Effector memory CD8-positive, alpha-beta T cell (primary cell): ENCODE data around the gene COL4A6.
A peak's percentile ranks its signal among the peaks of the same experiment; 100 is the strongest.

ENCODE experiments used
- ATAC-seq: fragments of 150-1000 bp; cut with Tn5 transposase; replicated peaks from 2 replicates; pipeline ENCODE4 v1.10.0; 2021; ENCODE audit warnings: mild to moderate bottlenecking, moderate library complexity
- DNase-seq, 3 experiments: peaks; one replicate each; pipeline ENCODE4 v3.0.0; 2021
- H3K27ac Mint-ChIP-seq, 2 donors: one replicate each; pipeline ENCODE4 v1.8.0; 2022; ENCODE audit warnings: mild to moderate bottlenecking in 2 of 2, mixed read lengths in 2 of 2, moderate library complexity in 2 of 2
- H3K27me3 Mint-ChIP-seq, 2 donors: one replicate each; pipeline ENCODE4 v1.8.0; 2022; ENCODE audit warnings: mixed read lengths in 2 of 2
- H3K36me3 Mint-ChIP-seq: one replicate; pipeline ENCODE4 v1.8.0; 2022; ENCODE audit warnings: mild to moderate bottlenecking, moderate library complexity, mixed read lengths; ENCODE audit not compliant: insufficient read depth
- H3K4me1 Mint-ChIP-seq, 2 donors: one replicate each; pipeline ENCODE4 v1.8.0; 2022; ENCODE audit warnings: low read depth in 2 of 2, mixed read lengths in 2 of 2
- H3K4me3 Mint-ChIP-seq, 2 donors: one replicate each; pipeline ENCODE4 v1.8.0; 2022; ENCODE audit warnings: mild to moderate bottlenecking in 2 of 2, mixed read lengths in 2 of 2, moderate library complexity in 2 of 2
- H3K9me3 Mint-ChIP-seq, 2 donors: one replicate each; pipeline ENCODE4 v1.8.0; 2022; ENCODE audit warnings: mixed read lengths in 2 of 2

Gene COL4A6

GRCh38 chrX:108437349-108438109 is 693 bp downstream of the COL4A6 start:
- DNase-seq, result no peak
- Mint-ChIP-seq H3K27ac (no peak overlapping the region), H3K27me3 (peaks cover 5 to 28% of the 10 kb centered on the region in 2 donors), H3K4me1 (peaks cover 0 to 4% of the 10 kb centered on the region in 2 donors), H3K36me3 (no peaks in the 10 kb centered on the region), H3K9me3 (no peaks in the 10 kb centered on the region), H3K4me3 (peak overlapping the region in 1 of 2 donors; percentile 3)
- ATAC-seq, result no peak

GRCh38 chrX:108435261-108435660 is 3.0 kb downstream of the COL4A6 start:
- Mint-ChIP-seq H3K27me3 (peaks cover 0 to 22% of the 10 kb centered on the region in 2 donors), H3K27ac (no peak overlapping the region), H3K36me3 (no peaks in the 10 kb centered on the region), H3K4me3 (no peak overlapping the region), H3K9me3 (no peaks in the 10 kb centered on the region), H3K4me1 (peaks cover 0 to 2% of the 10 kb centered on the region in 2 donors)
- no peak for ATAC-seq
- DNase-seq, result no peak

DNA sequence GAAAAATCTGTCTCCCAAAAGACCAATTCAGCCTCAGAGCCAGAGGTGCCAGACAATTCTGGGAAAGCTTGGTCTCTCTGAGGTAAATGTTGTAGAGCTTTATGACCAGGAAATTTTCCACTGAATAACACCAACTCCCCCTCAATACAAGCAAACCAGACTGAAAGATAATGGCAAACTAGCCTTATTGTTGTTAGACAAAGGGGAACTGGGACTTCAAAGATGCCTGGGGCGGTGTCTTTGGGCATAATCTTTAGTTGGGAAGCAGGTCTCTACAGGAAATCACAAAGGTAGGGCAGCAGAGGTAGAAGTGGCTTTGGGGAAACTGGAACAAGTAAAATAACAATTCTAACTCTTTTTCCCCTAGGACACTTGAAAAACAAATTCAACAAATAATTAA is 12.0 kb downstream of the COL4A6 start:
- DNase-seq (no peak), ATAC-seq (no peak)
- Mint-ChIP-seq H3K27ac (no peak overlapping the region), H3K4me3 (no peak overlapping the region), H3K4me1 (no peaks in the 10 kb centered on the region), H3K36me3 (no peaks in the 10 kb centered on the region), H3K27me3 (no peaks in the 10 kb centered on the region), H3K9me3 (no peaks in the 10 kb centered on the region)

GRCh38 chrX:108420481-108420880 is 17.7 kb downstream of the COL4A6 start:
- DNase-seq (no peak), ATAC-seq (no peak)

DNA sequence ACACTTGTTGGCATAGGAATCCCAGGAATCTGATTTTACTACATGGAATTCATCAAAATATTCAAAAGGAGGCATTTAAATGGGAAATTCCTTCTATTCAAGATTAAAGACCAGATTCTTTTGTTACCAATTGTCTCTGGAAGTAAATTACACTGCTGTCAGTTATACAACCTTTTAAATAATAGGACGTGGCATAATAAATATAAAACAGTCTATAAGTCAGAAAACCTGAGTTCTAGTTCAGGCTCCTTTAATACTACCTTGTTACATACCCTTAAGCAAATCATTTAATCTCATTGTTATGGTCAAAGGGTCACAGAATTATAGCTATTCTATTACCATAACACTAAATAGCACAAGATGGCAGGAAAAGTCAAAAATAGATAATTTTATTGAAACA is 18.8 kb downstream of the COL4A6 start:
- H3K9me3 Mint-ChIP-seq, result no peaks in the 10 kb centered on the region
- no peak for ATAC-seq
- H3K4me1 Mint-ChIP-seq, result no peaks in the 10 kb centered on the region
- H3K36me3 Mint-ChIP-seq, result no peaks in the 10 kb centered on the region
- H3K27ac Mint-ChIP-seq, result no peak overlapping the region
- H3K4me3 Mint-ChIP-seq, result no peak overlapping the region
- DNase-seq, result no peak
- no peaks in the 10 kb centered on the region for H3K27me3 Mint-ChIP-seq

More at GRCh38 chrX:108420481-108420880, 17.7 kb downstream of the COL4A6 start:
- H3K9me3 Mint-ChIP-seq, result no peaks in the 10 kb centered on the region
- H3K27me3 Mint-ChIP-seq, result no peaks in the 10 kb centered on the region
- no peaks in the 10 kb centered on the region for H3K4me1 Mint-ChIP-seq
- H3K4me3 Mint-ChIP-seq, result no peak overlapping the region
- H3K27ac Mint-ChIP-seq, result no peak overlapping the region
- no peaks in the 10 kb centered on the region for H3K36me3 Mint-ChIP-seq

GRCh38 chrX:108417257-108417656 is 21.0 kb downstream of the COL4A6 start:
- no peaks in the 10 kb centered on the region for H3K4me1 Mint-ChIP-seq
- H3K36me3 Mint-ChIP-seq, result no peaks in the 10 kb centered on the region
- H3K9me3 Mint-ChIP-seq, result no peaks in the 10 kb centered on the region
- no peak overlapping the region for H3K27ac Mint-ChIP-seq
- ATAC-seq (no peak), DNase-seq (no peak)
- no peaks in the 10 kb centered on the region for H3K27me3 Mint-ChIP-seq
- H3K4me3 Mint-ChIP-seq, result no peak overlapping the region

- ATAC-seq (no peak), DNase-seq (no peak)
- Mint-ChIP-seq H3K27me3 (no peaks in the 10 kb centered on the region), H3K9me3 (no peaks in the 10 kb centered on the region), H3K36me3 (no peaks in the 10 kb centered on the region), H3K4me3 (no peak overlapping the region), H3K4me1 (no peaks in the 10 kb centered on the region), H3K27ac (no peak overlapping the region)
Observed at GRCh38 chrX:108415891-108416290, 22.3 kb downstream of the COL4A6 start.

DNA sequence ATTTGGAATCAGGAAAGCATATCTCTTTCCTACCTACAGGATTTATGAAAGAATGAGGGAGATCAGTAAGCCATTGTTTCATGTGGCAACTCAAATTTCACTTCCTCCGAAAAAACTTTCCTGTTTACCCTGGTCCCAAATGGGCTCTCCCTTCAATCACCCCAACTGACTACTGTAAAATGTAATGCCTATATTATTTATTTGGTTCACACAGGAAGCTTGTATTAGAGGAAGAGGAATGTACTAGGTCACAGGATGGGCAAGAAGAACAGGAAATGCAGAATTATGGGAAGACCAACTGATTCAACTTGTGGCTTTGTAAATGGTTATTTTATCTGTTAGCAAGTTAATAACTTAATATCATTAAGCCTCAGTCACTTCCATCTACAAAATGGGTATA is 23.1 kb downstream of the COL4A6 start:
- Mint-ChIP-seq H3K4me1 (no peaks in the 10 kb centered on the region), H3K9me3 (no peaks in the 10 kb centered on the region), H3K36me3 (no peaks in the 10 kb centered on the region), H3K4me3 (no peak overlapping the region), H3K27ac (no peak overlapping the region), H3K27me3 (no peaks in the 10 kb centered on the region)
- no peak for DNase-seq
- no peak for ATAC-seq

DNA sequence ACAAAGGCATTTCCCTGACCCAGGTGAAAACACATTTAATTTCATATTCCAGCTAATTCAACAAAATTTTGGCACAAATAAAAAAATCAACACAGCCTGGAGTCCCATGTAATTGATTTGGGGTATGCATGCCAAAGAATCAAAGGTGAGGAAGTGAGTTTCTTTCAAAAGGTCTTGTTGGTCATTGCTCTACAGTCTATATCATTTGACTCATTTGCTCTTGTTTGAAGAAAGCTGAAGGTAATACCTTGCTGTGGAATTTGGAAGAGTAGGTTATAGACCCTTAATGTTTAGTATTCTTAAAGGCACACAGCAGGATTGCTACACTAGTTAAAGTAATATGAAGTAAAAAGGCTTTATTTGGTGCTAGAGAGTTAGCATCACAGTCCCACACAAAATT is 25.4 kb downstream of the COL4A6 start:
- DNase-seq (no peak), ATAC-seq (no peak)
- Mint-ChIP-seq H3K27ac (no peak overlapping the region), H3K4me1 (no peaks in the 10 kb centered on the region), H3K9me3 (no peaks in the 10 kb centered on the region), H3K27me3 (no peaks in the 10 kb centered on the region), H3K36me3 (no peaks in the 10 kb centered on the region), H3K4me3 (no peak overlapping the region)

GRCh38 chrX:108399418-108400165 is 38.6 kb downstream of the COL4A6 start:
- no peak overlapping the region for H3K27ac Mint-ChIP-seq
- no peaks in the 10 kb centered on the region for H3K4me1 Mint-ChIP-seq
- no peaks in the 10 kb centered on the region for H3K27me3 Mint-ChIP-seq
- peaks cover 0 to 1% of the 10 kb centered on the region in 2 donors for H3K9me3 Mint-ChIP-seq
- H3K4me3 Mint-ChIP-seq, result no peak overlapping the region
- no peak for DNase-seq
- H3K36me3 Mint-ChIP-seq, result no peaks in the 10 kb centered on the region
- ATAC-seq, result no peak

DNA sequence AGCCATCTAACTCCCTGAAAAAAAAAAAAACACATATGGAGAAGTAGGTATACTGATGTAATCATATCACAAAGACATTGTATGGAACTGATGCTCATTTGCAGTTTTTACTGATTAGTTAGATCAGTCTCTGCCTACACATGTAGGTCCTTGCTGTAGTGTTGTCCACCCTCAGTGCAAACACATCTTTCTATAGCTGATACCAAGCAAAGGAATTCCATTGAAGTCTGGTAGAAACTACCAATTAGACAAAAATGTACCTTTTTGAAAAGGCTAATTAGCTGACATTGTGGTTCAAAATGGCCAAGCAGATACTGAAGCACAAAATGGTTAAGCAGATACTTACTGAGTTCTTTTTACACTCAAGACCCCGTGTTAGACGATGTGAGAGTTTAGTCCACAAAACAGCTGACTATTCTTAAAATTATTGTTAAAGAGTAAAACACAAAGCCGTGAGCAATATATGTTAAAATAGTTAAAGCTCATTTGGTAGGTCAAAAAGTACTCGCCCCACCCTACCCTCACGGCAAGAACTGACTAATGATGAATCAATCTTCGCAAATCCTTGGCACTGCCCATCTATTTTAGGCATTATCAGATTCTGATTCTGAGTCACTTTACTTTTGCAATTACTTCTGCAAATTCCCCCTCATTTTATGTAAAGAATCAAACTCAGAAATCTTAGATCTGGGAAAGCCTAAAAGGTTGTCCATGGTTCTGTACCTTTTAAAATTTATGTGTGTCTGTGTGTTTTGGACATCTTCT is 40.4 kb downstream of the COL4A6 start:
- no peaks in the 10 kb centered on the region for H3K27me3 Mint-ChIP-seq
- H3K9me3 Mint-ChIP-seq, result peaks cover 0 to 1% of the 10 kb centered on the region in 2 donors
- DNase-seq (no peak), ATAC-seq (no peak)
- H3K27ac Mint-ChIP-seq, result no peak overlapping the region
- H3K36me3 Mint-ChIP-seq, result no peaks in the 10 kb centered on the region
- no peak overlapping the region for H3K4me3 Mint-ChIP-seq
- H3K4me1 Mint-ChIP-seq, result no peaks in the 10 kb centered on the region

DNA sequence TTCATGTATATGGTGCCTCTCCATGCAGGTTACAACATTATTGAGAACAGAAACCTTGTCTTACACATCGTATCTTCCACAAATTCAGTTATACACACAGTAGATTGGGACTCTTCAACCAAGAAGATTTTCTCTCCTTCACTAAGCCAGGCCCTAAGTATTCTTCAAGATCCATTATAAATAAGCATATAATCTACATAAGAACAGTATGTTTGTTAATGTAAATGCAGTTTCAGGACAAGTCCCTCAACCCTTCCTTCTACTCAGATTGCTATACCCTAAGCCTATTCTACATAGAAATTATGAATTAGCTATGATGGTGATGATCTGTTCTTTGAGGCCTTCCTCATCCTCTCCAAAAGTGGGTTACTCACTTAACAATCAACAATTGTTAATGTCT is 41.2 kb downstream of the COL4A6 start:
- Mint-ChIP-seq H3K27ac (no peak overlapping the region), H3K4me3 (no peak overlapping the region), H3K9me3 (peaks cover 0 to 1% of the 10 kb centered on the region in 2 donors), H3K4me1 (no peaks in the 10 kb centered on the region), H3K36me3 (no peaks in the 10 kb centered on the region), H3K27me3 (no peaks in the 10 kb centered on the region)
- ATAC-seq (no peak), DNase-seq (no peak)

- no peaks in the 10 kb centered on the region for H3K27me3 Mint-ChIP-seq
- ATAC-seq, result no peak
Observed at GRCh38 chrX:108396188-108396891, 41.9 kb downstream of the COL4A6 start.

More at GRCh38 chrX:108396188-108396891, 41.9 kb downstream of the COL4A6 start:
- Mint-ChIP-seq H3K9me3 (peaks cover 0 to 1% of the 10 kb centered on the region in 2 donors), H3K36me3 (no peaks in the 10 kb centered on the region), H3K27ac (no peak overlapping the region), H3K4me3 (no peak overlapping the region), H3K4me1 (no peaks in the 10 kb centered on the region)
- no peak for DNase-seq
